Fibroblast of pulmonary artery (primary cell): ENCODE measurements around the gene PPIF.

Experiments
- DNase-seq: peaks from one replicate; pipeline ENCODE4 v3.0.0-alpha.2; 2010; ENCODE audit warnings: low read depth
- H3K4me3 ChIP-seq: replicated peaks from 2 replicates; pipeline ENCODE4 v1.5.1; 2011; ENCODE audit warnings: low read depth, mild to moderate bottlenecking, control low read depth, low read length, moderate library complexity
- TF ChIP-seq, protein P1 (sequence below): IDR thresholded peaks from 2 replicates; pipeline ENCODE4 v1.5.1; 2011; ENCODE audit warnings: mild to moderate bottlenecking, control low read depth, low read length, inconsistent platforms; ENCODE audit errors: missing control alignments

Gene PPIF

DNA sequence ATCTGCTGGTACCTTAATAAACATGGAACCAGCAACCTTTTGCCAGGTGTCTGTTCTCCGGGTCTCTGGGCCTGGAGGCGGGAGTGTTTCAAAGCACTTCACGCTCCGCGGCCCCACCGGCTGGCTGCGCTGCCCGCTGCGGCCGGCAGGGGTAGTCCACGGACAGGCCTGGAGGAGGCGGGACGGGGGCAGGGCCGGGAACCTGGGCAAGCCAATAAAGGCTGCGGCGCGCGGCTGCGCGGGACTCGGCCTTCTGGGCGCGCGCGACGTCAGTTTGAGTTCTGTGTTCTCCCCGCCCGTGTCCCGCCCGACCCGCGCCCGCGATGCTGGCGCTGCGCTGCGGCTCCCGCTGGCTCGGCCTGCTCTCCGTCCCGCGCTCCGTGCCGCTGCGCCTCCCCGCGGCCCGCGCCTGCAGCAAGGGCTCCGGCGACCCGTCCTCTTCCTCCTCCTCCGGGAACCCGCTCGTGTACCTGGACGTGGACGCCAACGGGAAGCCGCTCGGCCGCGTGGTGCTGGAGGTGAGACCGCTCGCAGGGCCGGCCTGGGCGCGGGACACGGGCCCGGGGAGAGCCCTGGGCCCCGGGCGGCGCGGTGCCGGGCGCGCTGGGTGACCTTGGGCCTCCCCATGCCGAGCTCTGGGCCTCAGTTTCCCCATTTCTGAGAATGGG is at the start of gene PPIF:
Gene PPIF (plus strand): TSS at position 244 of the 668 bp plus-strand sequence. CDS start 80 bp downstream, at position 324.
- TF ChIP-seq, protein P1, sequence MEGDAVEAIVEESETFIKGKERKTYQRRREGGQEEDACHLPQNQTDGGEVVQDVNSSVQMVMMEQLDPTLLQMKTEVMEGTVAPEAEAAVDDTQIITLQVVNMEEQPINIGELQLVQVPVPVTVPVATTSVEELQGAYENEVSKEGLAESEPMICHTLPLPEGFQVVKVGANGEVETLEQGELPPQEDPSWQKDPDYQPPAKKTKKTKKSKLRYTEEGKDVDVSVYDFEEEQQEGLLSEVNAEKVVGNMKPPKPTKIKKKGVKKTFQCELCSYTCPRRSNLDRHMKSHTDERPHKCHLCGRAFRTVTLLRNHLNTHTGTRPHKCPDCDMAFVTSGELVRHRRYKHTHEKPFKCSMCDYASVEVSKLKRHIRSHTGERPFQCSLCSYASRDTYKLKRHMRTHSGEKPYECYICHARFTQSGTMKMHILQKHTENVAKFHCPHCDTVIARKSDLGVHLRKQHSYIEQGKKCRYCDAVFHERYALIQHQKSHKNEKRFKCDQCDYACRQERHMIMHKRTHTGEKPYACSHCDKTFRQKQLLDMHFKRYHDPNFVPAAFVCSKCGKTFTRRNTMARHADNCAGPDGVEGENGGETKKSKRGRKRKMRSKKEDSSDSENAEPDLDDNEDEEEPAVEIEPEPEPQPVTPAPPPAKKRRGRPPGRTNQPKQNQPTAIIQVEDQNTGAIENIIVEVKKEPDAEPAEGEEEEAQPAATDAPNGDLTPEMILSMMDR = peak; percentile 58
- DNase-seq = peak; percentile 93
- H3K4me3 ChIP-seq = peak within 1 kb of the TSS; percentile 75

DNA sequence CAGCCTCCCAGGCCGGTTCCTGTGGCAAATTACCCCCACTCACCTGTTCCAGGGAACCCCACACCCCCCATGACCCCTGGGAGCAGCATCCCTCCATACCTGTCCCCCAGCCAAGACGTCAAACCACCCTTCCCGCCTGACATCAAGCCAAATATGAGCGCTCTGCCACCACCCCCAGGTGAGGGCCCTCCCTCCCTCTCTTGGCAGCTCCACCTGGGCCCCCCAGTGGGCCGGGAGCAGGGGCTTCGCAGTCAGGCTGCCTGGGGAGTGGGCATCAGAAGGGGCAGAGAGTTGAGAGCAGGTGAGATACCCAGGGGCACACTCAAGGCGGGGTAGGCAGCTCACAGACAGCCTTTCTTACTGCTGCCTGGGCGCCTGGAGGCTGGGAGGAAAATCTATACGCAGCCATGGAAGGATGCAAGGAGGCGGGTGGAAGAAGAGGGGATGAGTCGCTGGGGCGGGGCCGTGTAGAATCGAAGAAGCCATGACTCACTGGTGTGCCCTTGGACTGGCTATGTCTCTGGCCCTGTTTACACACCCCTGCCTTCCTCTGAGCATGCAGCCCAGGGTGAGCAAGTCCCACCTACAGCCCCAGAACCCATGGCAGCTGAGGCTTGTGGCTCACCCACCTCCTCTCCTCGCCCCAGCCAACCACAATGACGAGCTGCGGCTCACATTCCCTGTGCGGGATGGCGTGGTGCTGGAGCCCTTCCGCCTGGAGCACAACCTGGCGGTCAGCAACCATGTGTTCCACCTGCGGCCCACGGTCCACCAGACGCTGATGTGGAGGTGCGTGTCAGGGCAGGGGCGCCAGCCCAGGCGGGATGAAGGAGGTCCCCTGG is 48.6 kb upstream of the PPIF start:
- H3K4me3 ChIP-seq = no peak overlapping the region

DNA sequence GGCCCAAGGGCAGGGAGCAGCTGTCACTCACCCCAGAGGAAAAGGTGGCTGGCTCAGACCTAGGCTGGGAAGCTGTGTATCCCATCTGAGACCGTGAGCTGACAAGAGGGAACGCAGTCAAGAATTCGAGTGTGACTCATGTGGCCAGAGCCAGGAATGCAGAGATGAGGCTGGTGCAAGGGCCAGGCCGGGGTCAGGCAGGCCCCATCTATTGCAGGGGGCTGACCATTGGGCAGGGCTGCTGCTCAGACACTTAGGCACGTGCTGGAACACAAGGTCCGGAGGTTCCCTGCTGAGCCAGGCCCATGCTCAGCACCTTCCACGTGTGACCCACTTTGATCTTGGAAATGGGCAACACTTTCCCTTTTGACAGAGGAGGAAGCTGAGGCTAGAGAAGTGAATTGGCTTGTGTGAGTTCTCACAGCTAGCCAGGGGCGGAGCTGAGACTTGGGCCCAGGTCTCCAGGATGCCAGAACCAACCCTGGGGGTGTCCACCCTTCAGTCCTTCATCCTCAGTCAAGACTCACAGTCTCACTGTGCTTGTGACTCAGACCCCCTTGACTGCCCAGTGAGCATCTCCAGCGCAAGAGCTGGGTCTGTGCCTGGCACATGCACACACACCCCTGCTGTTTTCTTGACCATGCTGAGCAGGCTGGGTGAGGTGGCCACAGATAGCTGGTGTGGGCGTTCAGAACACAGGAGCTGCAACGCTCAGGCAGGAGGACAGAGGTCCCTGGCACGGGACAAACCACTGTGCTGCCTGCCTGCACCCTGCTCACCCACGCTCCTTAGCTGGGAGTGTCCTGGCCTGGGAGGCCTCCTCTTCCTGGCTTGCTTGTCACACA is 47.6 kb upstream of the PPIF start:
- H3K4me3 ChIP-seq = no peak overlapping the region
- TF ChIP-seq, protein P1 = no peak
- peak; percentile 73 for DNase-seq

More for the DNA sequence above, 48.6 kb upstream of the PPIF start:
- DNase-seq = peak; percentile 87
- TF ChIP-seq, protein P1 = no peak

DNA sequence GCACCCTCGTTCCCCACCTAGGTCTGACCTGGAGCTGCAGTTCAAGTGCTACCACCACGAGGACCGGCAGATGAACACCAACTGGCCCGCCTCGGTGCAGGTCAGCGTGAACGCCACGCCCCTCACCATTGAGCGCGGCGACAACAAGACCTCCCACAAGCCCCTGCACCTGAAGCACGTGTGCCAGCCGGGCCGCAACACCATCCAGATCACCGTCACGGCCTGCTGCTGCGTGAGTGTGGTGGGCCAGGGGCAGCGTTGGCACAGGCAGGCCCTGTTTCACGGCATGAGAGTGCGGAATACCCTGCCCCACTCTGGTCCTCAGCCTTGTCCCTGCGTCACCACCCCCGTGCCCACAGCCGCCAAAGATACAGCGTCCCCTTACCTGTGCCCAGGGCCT is 46.6 kb upstream of the PPIF start:
- DNase-seq = no peak
- TF ChIP-seq, protein P1 = no peak
- no peak overlapping the region for H3K4me3 ChIP-seq

DNA sequence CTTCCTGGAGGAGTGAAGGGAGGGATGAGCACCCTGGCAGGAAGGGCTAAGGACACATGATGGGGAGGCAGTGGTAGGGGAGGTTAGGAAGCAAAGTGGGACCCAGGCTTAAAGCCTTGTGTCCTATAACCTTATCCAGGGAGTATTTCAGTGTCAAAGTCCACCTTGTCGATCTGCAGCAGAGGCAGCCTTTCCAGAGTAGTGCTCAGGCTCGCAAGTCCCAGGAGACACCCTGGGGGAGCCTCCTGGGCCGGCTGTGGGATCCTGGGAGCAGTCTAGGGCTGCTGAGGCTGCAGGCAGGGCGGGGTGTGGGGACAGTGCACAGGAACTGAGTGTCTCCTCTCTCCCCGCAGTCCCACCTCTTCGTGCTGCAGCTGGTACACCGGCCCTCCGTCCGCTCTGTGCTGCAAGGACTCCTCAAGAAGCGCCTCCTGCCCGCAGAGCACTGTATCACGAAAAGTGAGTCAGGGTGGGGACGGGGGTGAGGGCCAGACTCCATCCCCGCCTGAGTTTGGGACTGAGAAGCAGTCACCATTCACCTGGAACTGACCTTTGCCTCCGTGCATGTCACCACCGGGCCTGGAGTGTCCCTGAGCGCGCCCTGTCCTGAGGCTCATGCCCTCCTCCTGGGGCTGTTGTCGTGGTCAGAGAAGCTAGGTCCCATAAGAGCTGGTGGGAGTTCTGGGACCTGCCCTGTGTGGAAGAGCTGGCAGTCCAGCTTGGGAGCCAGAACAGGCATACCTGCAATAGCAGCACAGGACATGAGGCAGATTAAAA is 45.3 kb upstream of the PPIF start:
- no peak overlapping the region for H3K4me3 ChIP-seq
- TF ChIP-seq, protein P1 = no peak
- no peak for DNase-seq
